Uterus (tissue), 4 donors: ENCODE data around the gene KRTAP10-5. TPM values are rescaled to one million over a fixed set of nuclear protein-coding genes. Genes with fewer than 3 reads are reported as not detected.

Experiments
- DNase-seq, 2 donors: peaks; one replicate each; pipeline ENCODE4 v3.0.0-alpha.2; 2019 to 2020
- H3K27ac ChIP-seq, 2 donors: fragments of 200-600 bp; sonication (generic); 1 replicate in 1 of 2; 2 replicates in 1 of 2; pipeline ENCODE4 v1.5.1; 2016 to 2018
- H3K27me3 ChIP-seq, 2 donors: fragments of 200-600 bp; sonication (generic); one replicate each; pipeline ENCODE4 v1.5.1; 2018 to 2019; ENCODE audit warnings: control low read depth in 1 of 2
- H3K36me3 ChIP-seq, 2 donors: fragments of 200-600 bp; sonication (generic); one replicate each; pipeline ENCODE4 v1.5.1; 2019; ENCODE audit warnings: control low read depth in 1 of 2
- H3K4me1 ChIP-seq, 2 donors: fragments of 200-600 bp; sonication (generic); one replicate each; pipeline ENCODE4 v1.5.1; 2018 to 2019; ENCODE audit warnings: control low read depth in 1 of 2
- H3K4me3 ChIP-seq, 2 donors: fragments of 200-600 bp; sonication (generic); 1 replicate in 1 of 2; 2 replicates in 1 of 2; pipeline ENCODE4 v1.5.1; 2018 to 2019; ENCODE audit warnings: mild to moderate bottlenecking in 1 of 2
- H3K9me3 ChIP-seq, 2 donors: fragments of 200-600 bp; sonication (generic); one replicate each; pipeline ENCODE4 v1.5.1; 2019; ENCODE audit warnings: control low read depth in 1 of 2
- CTCF ChIP-seq, 4 experiments: fragments of 200-600 bp in 2 of 4; fragments of 450-650 bp in 2 of 4; sonication (generic) in 2 of 4; IDR thresholded peaks; one replicate each; pipeline ENCODE4 v1.5.1; 2016 to 2019; ENCODE audit warnings: antibody characterized with exemption in 4 of 4, mild to moderate bottlenecking in 2 of 4, moderate library complexity in 1 of 4
- POLR2A ChIP-seq, 2 donors: fragments of 450-650 bp; IDR thresholded peaks; one replicate each; pipeline ENCODE4 v1.6.1; 2016; ENCODE audit warnings: antibody characterized with exemption in 2 of 2, mild to moderate bottlenecking in 1 of 2, moderate library complexity in 1 of 2
- intact Hi-C: fragments of 100-400 bp; cut with DNase I; formaldehyde crosslinking; loops from one replicate; pipeline ENCODE4 v1.15.1; 2023; ENCODE audit warnings: low total_unique reads
- total RNA-seq, 4 donors: library from RNA; depleted of rRNA in 3 of 4; stranded (reverse); fragments of >200 nt in 3 of 4; gene quantifications; one replicate each; pipeline versions ENCODE4 v1.1.0 to v1.2.4, GENCODE V29; 2014 to 2023
- donor health status: DM: yes; HTN: yes; CAD: no.

The KRTAP10-5 gene
- total RNA-seq, 4 donors from 2014 or later, result not detected

- no peak for DNase-seq
- TF ChIP-seq CTCF (IDR thresholded peaks at IDR 0.05) (no peak), POLR2A (IDR thresholded peaks at IDR 0.05) (no peak)
These were observed 37.7 kb downstream of the KRTAP10-5 start for GRCh38 chr21:44542716-44543115.

GRCh38 chr21:44540741-44541288 lies 39.6 kb downstream of the KRTAP10-5 start:
- no peaks in the 10 kb centered on the region for H3K36me3 ChIP-seq

More at GRCh38 chr21:44542716-44543115, 37.7 kb downstream of the KRTAP10-5 start:
- Histone ChIP-seq H3K27me3 (no peaks in the 10 kb centered on the region), H3K9me3 (peaks cover 0 to 5% of the 10 kb centered on the region in 2 donors), H3K4me3 (no peak overlapping the region), H3K27ac (no peak overlapping the region), H3K36me3 (no peaks in the 10 kb centered on the region), H3K4me1 (no peaks in the 10 kb centered on the region)
- intact Hi-C loops, result no loop called here

GRCh38 chr21:44539991-44540666 lies 40.3 kb downstream of the KRTAP10-5 start, which contains the start of gene KRTAP10-1:
Gene KRTAP10-1, minus strand, starts transcription at chr21:44540195. Its CDS starts 45 bp downstream, at chr21:44540150.
- H3K27me3 ChIP-seq, result no peaks in the 10 kb centered on the region
- no peak for DNase-seq
- TF ChIP-seq CTCF (IDR thresholded peaks at IDR 0.05), result no peak
- TF ChIP-seq POLR2A (IDR thresholded peaks at IDR 0.05), result no peak
- H3K36me3 ChIP-seq, result no peaks in the 10 kb centered on the region
- intact Hi-C loops, result no loop called here
- no peak within 1 kb of the TSS for H3K4me3 ChIP-seq
- no peak within 1 kb of the TSS for H3K27ac ChIP-seq
- H3K4me1 ChIP-seq, result no peaks in the 10 kb centered on the region
- H3K9me3 ChIP-seq, result no peaks in the 10 kb centered on the region

More at GRCh38 chr21:44540741-44541288, 39.6 kb downstream of the KRTAP10-5 start:
- no peak for DNase-seq
- H3K27me3 ChIP-seq, result no peaks in the 10 kb centered on the region
- no peaks in the 10 kb centered on the region for H3K4me1 ChIP-seq
- H3K9me3 ChIP-seq, result no peaks in the 10 kb centered on the region
- TF ChIP-seq POLR2A (IDR thresholded peaks at IDR 0.05) (no peak), CTCF (IDR thresholded peaks at IDR 0.05) (no peak)
- H3K4me3 ChIP-seq, result no peak overlapping the region
- intact Hi-C loops, result no loop called here
- H3K27ac ChIP-seq, result no peak overlapping the region

GRCh38 chr21:44539046-44539445 lies 41.4 kb downstream of the KRTAP10-5 start:
- Histone ChIP-seq H3K4me1 (no peaks in the 10 kb centered on the region), H3K27ac (no peak overlapping the region), H3K27me3 (no peaks in the 10 kb centered on the region), H3K36me3 (no peaks in the 10 kb centered on the region), H3K9me3 (no peaks in the 10 kb centered on the region), H3K4me3 (no peak overlapping the region)
- intact Hi-C loops, result no loop called here
- TF ChIP-seq POLR2A (IDR thresholded peaks at IDR 0.05), result no peak
- TF ChIP-seq CTCF (IDR thresholded peaks at IDR 0.05), result no peak
- DNase-seq, result no peak
